Measurements from ENCODE around the gene FYN. TPM values are rescaled to one million over a fixed set of nuclear protein-coding genes. Genes with fewer than 3 reads are reported as not detected.

The FYN gene
- total RNA-seq, 2 donors from 2014 or later: 87.0 to 94.7 TPM

DNA sequence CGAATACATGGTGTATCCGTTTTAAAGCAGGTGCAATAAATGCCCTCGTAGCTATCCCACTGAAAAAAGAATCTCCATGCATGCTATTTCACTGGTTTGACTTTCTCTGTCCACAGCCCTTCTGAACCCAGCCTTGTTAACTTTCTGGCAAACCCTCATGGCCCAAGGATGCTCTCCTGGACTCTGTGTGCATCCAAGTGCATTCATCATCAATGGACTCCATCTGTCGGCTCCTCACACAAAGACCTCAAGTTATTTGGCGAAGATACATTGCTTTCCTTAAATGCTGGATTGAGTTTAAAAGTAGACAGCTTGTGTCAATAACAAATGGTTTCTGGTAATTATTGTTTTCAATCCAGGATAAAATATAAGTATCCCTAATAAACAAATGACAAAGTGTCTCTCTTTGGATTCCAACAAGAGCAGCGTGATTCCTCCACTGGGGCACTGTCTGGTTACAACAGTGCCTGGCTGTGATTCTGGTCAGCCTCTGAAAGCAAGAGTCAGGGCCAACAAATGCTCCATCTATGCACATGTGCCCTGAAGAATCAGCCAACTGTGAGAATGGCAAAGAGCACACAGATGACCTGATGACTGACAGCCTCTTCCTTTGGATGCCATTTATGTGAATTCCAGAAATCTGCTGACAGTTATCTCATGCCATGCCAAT, 55.7 kb downstream of the FYN start:
- no peak for DNase-seq (ENCODE audit: low spot score)

DNA sequence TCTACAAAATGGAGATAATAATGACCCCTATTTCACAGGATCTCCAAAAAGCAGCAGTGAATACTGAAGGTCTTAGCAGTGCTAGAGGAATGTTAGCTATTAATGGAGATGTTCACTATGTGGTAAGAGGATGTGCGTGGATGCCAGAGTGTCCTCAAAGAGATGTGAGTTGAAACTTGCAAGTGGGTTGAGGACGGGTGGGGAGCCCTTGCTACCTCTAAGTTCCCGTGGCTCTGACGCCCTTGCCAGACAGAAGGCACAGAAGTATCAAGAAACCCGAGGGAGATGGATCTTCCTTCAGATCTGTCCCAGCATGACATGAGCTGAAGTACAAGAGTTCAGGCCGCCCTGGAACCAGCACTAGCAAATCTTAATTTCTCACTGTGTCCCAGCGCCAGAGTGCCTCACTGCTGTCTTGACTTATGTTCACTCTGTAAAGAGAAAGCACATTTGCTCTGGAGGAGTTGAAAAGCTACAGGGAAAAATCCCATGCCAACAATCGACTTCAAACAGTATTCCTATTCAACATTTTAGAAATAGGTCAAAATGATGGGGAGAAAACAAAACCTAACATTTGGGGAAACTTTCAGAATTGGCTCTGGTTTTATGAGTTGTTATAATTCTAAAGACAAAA, 59.5 kb downstream of the FYN start:
- DNase-seq (ENCODE audit: low spot score): no peak
- intact Hi-C loops (cut with DNase I): no loop called here

More for the DNA sequence above, 55.7 kb downstream of the FYN start:
- intact Hi-C loops (cut with DNase I): no loop called here

DNA sequence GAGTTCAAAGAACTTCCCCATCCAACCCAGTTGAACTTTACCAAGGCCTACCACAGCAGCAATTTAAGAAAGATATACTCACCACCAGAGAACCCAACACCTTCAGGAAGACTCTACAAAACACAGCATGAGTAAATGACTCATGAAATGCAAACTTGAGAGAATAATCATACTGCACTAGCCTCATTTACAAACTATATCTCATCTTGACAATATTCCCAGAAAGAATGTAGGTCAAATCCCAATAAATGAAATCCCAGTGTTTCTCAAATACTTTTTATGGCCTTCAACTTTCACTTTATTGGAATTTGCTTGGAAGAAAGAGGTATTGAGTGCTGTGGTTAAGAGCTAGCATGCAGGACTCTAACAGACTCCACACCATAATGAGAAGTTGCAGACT, 60.0 kb downstream of the FYN start:
- intact Hi-C loops (cut with DNase I): no loop called here
- no peak for DNase-seq (ENCODE audit: low spot score)

DNA sequence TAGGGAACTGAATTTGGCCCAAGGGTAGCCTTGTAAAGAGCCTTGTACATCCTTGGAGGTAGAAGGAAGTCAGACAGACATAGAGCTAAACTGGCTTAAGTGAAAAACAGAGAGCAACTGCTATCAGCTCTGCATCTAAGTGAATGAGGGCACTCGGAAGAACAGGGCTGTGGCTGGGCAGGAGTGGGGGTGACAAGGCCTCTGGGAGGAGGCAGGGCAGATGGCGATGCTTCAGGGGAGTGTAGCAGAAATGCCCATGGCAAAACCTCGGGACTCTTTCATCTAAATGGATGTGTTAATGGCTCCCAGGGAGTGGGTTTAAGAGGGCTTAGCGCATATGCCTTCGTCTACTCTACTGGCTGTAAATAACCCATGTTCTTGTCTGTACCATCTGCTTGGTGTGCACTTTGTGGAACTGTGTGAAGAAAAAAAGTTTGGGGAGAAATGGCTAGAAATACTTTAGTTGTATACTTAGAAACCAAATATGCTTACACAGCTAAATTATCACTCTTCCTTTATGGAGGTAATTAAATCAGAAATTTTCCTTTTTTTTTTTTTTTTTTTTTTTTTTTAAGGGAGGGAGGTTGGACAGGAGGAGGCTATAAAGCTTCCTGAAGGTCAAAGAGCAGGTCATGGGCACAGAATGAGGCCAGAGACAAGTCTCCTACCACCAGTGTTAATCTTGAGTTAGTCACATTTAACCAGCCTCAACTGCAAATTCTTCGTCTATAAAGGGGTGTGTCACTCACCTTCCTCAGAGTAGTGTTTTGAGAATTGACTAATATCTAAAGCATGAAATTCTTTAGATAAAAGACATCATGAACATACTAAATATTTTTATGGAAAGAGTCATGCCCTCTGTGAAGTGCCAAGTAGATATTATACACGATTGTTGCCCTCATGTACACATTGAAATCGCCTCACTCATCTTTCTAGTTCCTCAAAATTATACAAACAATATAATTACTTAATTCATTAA, 60.9 kb downstream of the FYN start:
- intact Hi-C loops (cut with DNase I): no loop called here
- DNase-seq (ENCODE audit: low spot score): no peak

DNA sequence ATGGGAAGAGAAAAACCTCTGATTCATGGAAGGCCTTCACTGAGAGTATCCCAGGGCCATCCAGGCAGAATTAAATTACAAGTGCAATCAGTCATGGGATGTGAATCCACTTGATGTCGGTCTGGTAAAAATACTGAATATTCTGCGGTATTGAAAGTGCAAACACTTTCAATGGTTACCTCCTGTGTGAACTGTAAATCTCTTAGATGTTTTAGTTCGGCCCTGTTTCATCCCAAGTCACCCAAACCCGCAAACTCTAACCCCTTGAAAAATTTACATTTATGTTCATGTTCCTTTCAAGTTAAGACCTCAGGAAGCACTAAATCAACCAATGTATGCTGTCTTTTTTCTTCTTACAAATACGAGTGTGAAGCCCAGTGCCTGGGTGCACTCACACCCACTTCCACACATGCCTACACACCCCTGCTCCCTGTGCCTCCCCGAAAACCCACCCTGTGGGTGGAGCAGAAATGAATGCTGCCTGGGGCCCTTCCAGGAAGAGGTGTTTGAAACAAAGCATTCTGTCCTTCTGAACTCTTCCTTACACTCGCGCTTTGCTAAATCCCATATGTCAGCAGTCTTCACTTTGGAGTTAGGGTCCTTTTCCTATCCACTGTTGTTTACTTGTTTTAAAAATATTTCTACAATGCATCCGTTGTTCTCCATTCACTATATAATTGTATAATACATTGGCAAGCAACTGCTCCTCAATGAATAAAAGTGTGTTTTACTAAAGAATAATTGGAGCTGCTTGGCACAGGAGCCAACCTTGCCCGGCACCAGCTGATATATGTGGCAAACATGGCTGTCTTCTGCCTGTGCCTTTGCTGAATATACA, 62.7 kb downstream of the FYN start:
- no peak for DNase-seq (ENCODE audit: low spot score)
- intact Hi-C loops (cut with DNase I): no loop called here

DNA sequence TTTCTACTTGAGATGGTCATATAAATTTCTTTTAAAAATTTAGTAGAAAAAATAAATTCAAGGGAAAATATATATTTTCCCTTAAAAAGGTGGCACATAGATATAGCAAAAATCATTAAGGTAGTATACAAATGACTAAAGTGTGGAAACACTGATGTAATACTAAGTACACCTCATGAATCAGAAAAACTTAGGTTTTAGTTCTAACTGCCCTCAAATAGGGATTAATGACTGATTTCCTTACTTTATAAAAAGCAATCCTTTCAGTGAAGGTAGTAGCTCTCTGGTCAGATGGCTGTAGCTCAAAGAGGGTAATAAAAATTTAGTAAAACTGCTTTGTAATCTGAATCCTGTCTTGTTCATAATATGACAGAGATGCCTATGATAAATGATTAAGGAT, 63.5 kb downstream of the FYN start:
- no peak for DNase-seq (ENCODE audit: low spot score)
- intact Hi-C loops (cut with DNase I): no loop called here

DNA sequence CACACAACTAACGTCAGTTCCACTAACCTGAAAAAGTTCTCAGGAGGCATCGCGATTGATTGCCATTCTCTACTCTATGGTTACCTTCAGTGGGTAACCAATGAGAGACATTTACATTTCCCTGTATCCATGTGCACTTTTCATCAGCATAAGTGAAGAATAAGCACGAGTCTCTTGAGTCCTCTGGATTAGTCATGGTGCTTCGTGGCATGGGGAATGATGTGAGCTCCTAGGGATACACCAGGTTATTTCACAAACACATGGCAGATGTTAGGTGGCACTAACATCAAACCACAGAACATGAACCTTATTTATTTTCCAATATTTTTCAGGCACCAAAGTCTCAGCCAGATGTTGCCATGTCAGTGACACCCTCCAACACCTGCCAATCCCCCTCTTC, 64.0 kb downstream of the FYN start:
- DNase-seq (ENCODE audit: low spot score): no peak
- intact Hi-C loops (cut with DNase I): no loop called here

DNA sequence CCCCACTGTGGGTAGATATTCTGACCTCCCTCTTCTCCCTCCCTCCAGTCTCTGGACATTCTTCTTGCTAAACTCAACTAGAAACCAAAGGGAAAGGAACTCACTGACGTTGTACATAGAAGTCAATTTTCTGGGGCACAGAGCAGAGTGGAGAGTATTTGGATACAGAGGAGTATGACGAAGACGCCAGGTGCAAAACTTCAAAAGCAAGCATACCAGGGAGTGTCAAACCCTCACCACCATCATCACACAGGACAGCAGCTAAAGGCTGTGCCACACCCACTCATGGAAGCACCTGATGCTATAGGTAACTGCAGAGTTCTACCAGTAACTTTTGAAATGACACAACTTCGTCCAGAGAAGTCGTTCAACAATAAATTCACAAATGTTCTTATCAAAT, 64.8 kb downstream of the FYN start:
- DNase-seq (ENCODE audit: low spot score): no peak
- intact Hi-C loops (cut with DNase I): no loop called here

DNA sequence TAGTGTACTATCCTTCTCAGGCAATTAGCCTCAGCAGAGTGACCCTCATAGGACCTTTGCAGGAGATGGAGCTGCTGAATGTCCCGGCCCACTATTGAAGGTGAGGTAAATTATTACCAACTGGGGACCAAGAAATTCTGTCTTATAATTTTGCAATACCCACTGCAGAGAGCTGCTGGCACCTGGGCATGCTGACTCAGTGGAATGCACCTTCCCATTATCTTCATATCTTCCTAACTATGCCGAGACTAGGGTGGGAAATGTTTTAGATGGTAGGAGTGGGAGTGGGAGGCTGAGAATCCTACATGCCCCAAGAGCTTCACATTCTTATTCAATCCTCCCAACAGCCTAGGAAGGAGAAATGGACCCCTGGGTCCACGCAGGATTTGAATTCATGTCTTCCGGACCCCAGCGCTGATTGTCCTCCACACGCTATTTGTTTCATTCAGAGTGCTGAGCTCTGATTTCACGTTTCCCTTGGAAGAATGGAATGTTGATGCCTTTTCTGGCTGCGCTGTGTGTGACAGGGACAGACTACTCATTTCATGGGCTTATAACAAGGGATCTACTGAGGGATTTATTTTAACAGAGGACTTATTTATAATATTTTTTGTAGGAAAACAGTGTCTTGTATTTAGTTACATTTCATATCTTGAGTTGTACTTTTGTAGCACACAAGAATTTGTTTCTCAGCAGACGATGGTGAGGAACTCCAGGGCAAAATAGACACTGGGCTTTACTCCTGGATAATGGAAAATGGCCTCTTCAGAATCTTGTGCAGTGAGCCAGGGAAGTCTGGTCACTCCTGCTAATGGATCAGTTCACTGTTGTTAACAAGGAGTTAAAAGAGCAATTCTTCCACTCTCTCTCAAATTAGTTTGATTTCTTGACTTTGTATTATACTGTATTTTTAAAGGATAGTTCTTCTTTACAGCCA, 66.4 kb downstream of the FYN start:
- intact Hi-C loops (cut with DNase I): no loop called here
- no peak for DNase-seq (ENCODE audit: low spot score)

DNA sequence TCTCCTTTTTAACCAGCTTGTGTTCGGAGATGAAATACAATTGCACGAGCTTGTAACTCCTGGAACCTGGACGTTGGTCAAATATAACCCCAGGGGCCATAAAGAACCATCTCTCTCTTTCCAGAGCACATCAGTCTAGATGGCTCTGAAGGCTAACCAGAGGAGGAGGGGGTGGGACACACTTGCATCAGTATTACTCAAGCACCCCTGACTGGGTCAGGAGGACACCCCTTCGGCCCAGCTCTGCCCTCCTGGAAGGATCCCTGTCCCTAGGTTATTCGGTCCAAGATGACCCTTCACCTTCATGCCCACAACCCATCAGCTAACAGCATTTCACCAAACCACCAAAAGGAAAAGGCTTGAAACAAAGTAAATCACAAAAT, 67.1 kb downstream of the FYN start:
- intact Hi-C loops (cut with DNase I): no loop called here
- no peak for DNase-seq (ENCODE audit: low spot score)

DNA sequence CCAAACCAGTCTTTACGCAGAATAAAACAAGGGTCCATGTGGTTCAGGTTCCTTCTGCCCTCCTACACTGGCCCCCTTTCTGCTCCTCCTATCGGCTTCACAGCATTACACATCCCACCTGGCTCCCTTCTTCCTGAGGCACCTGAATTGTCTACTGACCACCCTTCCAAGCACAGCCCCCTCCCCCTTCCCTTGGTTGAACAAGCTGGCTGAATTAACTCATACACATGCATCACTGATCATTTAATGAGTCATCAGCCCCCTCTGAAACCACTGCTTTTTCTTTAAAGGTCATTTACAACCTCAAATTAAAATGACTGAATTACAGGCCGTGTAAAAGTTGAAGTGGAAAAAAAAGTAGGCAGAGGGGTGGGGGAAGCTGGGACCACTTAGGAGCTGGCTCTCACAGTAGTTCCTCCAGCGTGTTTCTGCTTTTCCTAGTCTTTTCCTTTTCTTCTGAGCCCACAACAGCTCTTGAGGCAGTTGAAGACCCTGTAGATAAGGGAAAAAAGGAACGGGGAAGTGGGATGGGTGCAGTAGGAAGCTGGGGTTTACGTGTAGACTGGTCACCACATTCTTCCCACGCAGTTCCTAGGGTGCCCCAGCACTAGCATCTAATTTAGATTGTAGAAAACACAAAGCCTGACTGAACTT, 67.6 kb downstream of the FYN start:
- no peak for DNase-seq (ENCODE audit: low spot score)
- intact Hi-C loops (cut with DNase I): no loop called here

DNA sequence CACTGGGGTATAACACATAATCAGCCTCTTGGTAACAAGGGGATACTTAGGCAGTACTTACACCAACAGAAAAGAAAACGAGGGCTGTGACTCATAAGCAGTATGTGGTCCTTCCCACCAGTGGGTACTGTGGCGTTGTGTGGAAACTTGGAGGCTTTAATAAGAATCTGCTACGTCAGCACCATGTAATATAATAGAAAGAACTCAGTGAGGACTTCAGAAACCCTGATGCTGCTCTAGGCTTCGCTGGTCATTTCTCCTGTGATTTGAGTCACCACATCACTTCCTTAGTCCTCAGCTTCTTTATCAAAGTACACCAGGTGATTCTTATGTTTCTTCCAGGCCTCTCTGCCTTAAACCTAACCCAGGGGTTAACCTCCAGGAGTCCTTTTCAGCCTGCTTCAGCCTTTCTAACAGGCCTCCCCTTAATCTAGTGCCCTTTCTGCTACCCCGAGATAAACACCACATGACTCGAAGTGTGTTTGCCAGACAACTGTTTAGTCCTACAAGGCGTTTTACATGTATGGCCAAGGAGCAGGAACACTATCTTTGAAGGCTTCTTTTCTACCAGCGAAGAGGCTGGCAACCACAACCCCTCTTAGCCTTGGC, 68.5 kb downstream of the FYN start:
- no peak for DNase-seq (ENCODE audit: low spot score)

DNA sequence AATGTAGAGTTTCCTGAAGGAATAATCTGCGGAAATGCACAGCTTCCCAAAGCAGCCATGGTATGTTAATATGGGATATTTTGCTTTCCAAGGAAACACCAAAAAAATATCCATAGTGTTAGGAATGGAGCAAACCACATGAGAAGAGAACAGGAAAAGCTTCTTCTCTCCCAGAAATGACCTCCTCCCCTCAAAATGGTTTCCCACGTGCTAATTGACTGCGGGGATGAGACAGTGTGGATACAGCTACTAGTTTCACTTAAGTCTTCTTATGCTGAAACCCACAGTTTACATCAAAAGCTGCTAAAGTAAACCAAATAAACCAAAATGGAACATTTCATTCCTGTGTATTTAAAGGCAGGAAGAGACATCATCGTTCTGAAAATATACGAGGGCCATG, 69.4 kb downstream of the FYN start:
- intact Hi-C loops (cut with DNase I): no loop called here
- DNase-seq (ENCODE audit: low spot score): no peak

More for the DNA sequence above, 68.5 kb downstream of the FYN start:
- intact Hi-C loops (cut with DNase I): no loop called here

DNA sequence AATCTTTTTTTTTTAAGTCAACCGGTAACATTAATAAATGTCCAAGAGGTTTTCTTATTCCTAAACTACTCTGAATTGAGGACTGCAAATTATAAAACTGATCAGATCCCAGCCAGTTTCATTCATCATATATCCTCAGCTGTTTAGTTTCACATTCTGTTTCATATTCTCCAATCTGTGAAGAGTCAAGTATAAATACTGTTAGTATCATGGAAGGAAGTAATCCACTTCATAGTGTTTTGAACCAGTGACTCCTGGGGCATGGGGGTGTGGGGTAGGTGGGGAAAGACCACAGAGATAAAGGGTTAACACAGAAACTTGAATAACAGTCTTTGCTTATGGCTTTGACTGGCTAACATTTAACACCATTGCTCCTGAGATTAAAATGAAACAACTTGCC, 69.9 kb downstream of the FYN start:
- intact Hi-C loops (cut with DNase I): no loop called here
- DNase-seq (ENCODE audit: low spot score): no peak

DNA sequence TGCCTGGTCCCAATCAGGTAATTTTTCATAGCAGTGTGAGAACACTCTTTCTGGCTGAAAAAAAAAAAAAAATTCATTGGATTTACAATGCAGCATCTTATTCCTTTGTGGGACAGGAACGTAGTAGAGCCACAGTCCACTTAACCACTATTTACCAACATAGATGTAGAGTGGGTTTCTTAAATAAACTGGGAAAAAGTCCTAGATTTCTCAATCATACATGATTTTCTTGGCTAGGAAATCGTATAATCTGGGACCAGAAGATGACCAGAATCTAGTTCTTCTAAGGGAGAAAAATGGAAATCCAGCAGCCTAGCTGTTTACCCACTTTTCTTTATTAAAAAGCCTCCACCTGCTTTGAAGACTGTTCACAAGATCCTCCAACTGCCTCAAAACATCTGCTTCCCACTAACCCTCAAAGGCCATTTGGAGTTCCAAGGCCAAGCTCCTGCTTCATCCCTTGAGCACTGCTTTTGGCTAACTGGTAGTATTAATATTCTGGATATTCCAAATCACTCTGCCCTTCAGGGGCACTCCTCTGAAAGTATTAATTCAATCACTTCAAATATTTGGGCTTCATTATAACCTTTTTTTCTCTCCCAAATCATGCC, 70.4 kb downstream of the FYN start:
- no peak for DNase-seq (ENCODE audit: low spot score)
- intact Hi-C loops (cut with DNase I): no loop called here

DNA sequence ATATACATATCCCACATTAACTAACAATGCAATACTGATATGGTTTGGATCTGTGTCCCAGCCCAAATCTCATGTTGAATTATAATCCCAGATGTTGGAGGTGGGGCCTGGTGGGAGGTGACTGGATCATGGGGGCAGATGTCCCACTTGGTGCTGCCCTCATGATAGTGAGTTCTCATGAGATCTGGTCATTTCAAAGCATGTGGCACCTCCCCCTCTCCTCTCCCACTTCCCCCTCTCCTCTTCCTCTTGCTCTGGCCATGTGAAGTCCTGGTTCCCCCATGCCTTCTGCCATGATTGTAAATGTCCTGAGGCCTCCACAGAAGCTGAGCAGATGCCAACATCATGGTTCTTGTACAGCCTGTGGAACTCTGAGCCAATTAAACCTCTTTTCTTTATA, 71.2 kb downstream of the FYN start:
- no peak for DNase-seq (ENCODE audit: low spot score)
- intact Hi-C loops (cut with DNase I): no loop called here

DNA sequence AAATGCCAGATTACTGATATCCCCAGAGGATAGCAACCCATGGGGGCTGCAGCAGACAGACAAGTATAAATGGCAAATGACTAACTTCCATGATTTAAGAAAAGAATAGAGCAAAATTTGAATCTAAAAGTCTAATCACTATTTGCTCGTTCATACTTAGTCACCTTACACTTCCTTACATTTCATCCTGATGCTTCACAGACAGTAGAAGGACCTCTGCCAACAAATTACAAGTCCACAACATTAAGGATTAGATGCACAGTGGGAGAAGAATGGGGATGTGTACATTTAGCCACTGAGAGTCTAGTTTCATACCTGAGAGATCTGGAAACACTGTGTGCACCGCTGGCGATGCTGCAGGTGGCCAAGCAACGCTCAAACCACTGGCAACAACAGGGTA, 72.4 kb downstream of the FYN start:
- DNase-seq (ENCODE audit: low spot score): no peak
- intact Hi-C loops (cut with DNase I): no loop called here
